NCI-H748 (cell line): ENCODE results near the gene NPIPA1.
"Not testable (repeated sequence)": the region's sequence is repeated elsewhere in the genome, so short reads cannot be mapped to it uniquely, and the experiment has no call there.

Source experiments
- DNase-seq: peaks from one replicate; lab custom pipeline; 2025; ENCODE audit not compliant: unreplicated experiment; lab: John Stamatoyannopoulos, UW

Gene NPIPA1

DNA sequence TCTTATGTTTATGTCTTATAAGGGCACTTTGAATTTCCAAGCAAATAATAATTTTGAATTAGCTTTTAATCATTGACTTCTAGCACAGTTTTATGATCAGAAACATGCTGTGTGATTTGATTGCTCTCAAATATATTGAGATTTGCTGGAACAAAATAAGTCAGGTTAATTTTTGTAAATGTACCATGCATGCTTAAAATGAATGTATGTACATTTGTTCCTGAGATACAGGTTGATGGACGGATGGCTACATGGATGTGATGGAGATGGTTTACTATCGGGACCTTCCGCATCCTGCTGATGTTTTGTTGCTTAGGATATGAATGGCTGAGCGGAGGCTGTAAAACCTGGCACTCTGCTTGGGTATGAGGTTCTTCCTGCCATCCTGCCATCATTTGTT, at the start of gene NPIPA1:
NPIPA1 (plus strand) TSS at position 301 of the 400 bp plus-strand sequence; CDS start at position 301, 0 bp downstream.
- not testable (repeated sequence) for DNase-seq

DNA sequence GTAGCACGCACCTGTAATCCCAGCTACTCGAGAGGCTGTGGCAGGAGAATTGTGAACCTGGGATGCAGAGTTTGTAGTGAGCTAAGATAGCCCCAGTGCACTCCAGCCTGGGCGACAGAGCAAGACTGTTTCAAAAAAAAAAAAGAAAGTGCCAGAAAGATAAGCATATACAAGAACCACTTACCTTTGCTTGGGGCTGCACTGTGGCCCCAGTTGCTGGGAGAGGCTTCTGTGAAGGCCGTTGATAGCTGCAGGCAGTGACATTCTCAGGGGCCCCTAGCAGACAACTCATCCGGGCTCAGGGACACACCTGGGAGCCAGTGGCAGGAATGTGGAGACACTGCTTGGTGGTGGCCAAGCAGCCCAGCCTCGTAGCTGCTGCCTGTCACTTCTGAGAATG, 45.1 kb upstream of the NPIPA1 start:
- DNase-seq, result not testable (repeated sequence)

GRCh38 chr16:14895382-14895781, 41.9 kb upstream of the NPIPA1 start:
- not testable (repeated sequence) for DNase-seq

- DNase-seq, result not testable (repeated sequence)
Observed at GRCh38 chr16:14896023-14896422, 41.2 kb upstream of the NPIPA1 start.

DNA sequence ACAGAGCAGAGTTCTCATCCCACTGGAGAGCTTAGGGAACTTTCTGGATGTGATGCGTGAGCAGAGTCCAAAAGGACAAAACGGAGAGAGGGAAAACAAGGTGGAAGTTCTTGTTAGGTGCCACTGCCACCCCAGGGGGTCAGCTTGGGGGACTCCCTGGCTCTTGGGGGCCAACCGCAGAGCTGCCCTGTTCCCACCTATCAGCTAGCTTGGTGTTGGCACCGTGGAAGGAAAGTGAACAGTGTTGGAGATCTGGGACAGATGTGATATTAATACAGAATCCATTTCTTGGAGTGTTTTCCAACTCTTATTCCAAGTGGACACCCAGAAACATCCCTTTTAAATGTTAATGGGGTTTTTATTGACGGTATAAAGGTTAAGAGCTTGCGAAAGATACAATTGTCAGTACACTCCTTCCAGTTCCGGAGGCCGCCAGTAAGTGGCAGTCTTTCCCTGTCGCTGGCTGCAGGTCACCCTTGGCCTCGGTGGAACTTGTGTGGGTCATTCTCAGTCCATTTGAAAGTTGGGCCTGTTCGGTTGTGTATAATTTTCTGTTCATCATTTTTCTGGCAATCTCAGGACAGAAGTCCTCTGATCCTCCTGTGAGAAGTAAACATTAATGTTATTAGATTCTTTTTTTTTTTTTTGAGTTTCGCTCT, 40.1 kb upstream of the NPIPA1 start:
- not testable (repeated sequence) for DNase-seq

DNA sequence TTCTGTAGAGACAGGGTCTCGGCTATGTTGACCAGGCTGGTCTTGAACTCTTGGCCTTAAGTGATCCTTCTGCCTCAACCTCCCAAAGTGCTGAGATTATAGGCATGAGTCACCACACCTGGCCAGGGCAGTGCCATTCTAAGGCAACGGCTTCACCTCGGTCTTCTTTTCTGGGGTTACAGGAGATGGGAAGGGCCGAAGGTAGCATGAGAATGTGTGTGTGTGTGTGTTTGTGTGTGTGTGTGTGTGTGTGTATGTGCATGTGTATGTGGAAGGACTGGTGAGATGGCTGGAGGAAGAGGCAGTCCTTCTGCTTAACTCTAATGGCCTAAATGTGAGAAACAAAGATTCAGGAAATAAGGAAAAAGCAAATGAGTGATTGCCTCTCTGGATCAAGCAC, 39.1 kb upstream of the NPIPA1 start:
- not testable (repeated sequence) for DNase-seq

GRCh38 chr16:14903191-14903957, 33.9 kb upstream of the NPIPA1 start:
- not testable (repeated sequence) for DNase-seq

- DNase-seq, result not testable (repeated sequence)
Observed at GRCh38 chr16:14909744-14910143, 27.5 kb upstream of the NPIPA1 start.

GRCh38 chr16:14910833-14911629, 26.2 kb upstream of the NPIPA1 start:
- DNase-seq, result not testable (repeated sequence)

- not testable (repeated sequence) for DNase-seq
Observed at GRCh38 chr16:14911954-14912353, 25.3 kb upstream of the NPIPA1 start.

GRCh38 chr16:14912588-14912987, 24.7 kb upstream of the NPIPA1 start:
- DNase-seq, result not testable (repeated sequence)

DNA sequence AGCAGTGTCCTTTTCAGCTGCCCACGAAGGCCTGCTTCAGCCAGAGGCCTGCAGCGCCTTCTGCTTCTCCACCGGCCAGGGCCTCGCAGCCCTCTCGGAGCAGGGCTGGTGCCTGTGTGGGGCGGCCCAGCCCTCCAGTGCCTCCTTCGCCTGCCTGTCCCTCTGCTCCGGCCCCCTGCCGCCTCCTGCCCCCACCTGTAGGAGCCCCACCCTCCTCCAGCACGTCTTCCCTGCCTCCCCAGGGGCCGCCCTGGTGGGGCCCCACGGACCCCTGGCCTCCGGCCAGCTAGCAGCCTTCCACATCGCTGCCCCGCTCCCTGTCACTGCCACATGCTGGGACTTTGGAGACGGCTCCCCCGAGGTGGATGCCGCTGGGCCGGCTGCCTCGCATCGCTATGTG, 18.7 kb upstream of the NPIPA1 start:
- not testable (repeated sequence) for DNase-seq

DNA sequence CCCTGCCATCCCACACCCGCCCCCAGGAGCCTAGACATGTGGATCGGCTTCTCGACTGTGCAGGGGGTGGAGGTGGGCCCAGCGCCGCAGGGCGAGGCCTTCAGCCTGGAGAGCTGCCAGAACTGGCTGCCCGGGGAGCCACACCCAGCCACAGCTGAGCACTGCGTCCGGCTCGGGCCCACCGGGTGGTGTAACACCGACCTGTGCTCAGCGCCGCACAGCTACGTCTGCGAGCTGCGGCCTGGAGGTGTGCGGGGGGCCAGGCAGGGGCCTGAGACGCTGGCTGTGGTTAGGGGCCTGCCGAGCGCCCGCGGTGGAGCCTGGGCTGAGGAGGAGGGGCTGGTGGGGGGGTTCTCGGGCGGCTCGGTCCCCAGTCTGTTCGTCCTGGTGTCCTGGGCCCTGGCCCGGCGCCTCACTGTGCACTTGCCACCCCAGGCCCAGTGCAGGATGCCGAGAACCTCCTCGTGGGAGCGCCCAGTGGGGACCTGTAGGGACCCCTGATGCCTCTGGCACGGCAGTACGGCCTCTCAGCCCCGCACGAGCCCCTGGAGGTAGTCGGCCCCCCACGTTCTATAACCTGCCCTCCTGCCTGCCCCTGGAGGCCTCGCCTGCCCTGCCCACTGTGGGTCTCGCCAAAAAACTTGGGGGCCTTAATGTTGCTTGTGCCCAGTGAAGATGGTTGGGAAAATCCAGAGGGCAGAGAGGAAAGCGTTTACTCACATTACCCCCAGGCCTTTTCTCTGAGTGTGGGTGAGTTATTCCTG, 17.2 kb upstream of the NPIPA1 start:
- DNase-seq, result not testable (repeated sequence)

GRCh38 chr16:14922285-14922684, 15.0 kb upstream of the NPIPA1 start:
- DNase-seq, result not testable (repeated sequence)

DNA sequence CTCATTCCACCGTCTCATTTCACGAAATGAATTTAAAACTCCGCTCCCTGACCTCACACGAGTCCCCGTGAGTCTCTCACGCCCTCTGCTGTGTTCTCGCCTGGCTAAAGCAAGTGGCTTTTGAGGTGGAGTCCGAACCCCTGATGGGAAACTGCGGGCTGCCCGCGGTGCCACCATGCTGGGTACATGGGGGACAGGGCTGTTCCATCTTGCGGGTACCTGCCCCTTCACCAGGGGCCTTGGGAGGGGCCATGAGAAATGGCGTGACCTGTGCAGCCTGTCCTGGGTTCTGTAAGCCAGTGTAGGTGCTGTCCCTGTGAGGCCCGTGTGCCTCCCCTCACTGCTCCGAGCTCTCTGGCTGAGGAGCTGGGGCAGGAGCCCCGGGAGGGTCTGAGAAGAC, 14.3 kb upstream of the NPIPA1 start:
- DNase-seq, result not testable (repeated sequence)

- DNase-seq, result not testable (repeated sequence)
Observed at GRCh38 chr16:14923394-14924088, 13.7 kb upstream of the NPIPA1 start.

GRCh38 chr16:14924359-14924758, 12.9 kb upstream of the NPIPA1 start:
- not testable (repeated sequence) for DNase-seq

DNA sequence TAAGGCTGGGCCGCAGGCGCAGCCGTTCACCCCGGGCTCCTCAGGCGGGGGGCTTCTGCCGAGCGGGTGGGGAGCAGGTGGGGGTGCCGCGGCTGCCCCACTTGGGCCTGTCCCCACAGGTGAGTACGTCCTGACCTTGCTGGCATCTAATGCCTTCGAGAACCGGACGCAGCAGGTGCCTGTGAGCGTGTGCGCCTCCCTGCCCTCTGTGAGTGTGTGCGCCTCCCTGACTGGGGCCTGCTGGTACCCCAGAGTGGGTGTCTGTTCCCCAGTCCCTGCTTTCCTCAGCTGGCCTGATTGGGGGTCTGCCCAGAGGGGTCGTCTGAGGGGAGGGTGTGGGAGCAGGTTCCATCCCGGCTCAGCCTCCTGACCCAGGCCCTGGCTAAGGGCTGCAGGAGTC, 12.3 kb upstream of the NPIPA1 start:
- DNase-seq, result not testable (repeated sequence)

GRCh38 chr16:14928064-14928714, 9.1 kb upstream of the NPIPA1 start:
- DNase-seq, result not testable (repeated sequence)
